ENCODE results near the gene CYTH1.

- TF ChIP-seq CTCF (conservative IDR thresholded peaks at IDR 0.05; ENCODE audit: low read length) (no peak), EZH2phosphoT487 (IDR thresholded peaks at IDR 0.05; ENCODE audit: borderline replicate concordance, low read depth, low read length) (no peak)
These were observed 22.1 kb downstream of the CYTH1 start for GRCh38 chr17:78759969-78760352.

All from OCI-LY7 (cell line).